K562 (cell line): Measurements from ENCODE around the gene CHTOP. TPM values are rescaled to one million over a fixed set of nuclear protein-coding genes. Genes with fewer than 3 reads are reported as not detected.

Experiments used
- BCLAF1 ChIP-seq, 2 experiments: fragments of 450-650 bp in 1 of 2; IDR thresholded peaks; 2 replicates each; pipeline ENCODE4 v1.6.1; 2011 to 2017; ENCODE audit warnings: low read depth in 2 of 2, antibody characterized with exemption in 1 of 2, borderline replicate concordance in 1 of 2, low read length in 1 of 2, mild to moderate bottlenecking in 1 of 2, mixed read lengths in 1 of 2; ENCODE audit not compliant: control insufficient read depth in 1 of 2
- EP400 ChIP-seq: fragments of 450-650 bp; IDR thresholded peaks from 2 replicates; pipeline ENCODE4 v1.6.1; 2017; ENCODE audit warnings: antibody characterized with exemption, mild to moderate bottlenecking, moderate library complexity
- GATAD2B ChIP-seq: fragments of 450-650 bp; IDR thresholded peaks from 2 replicates; pipeline ENCODE4 v1.6.1; 2017; ENCODE audit warnings: mild to moderate bottlenecking, borderline replicate concordance
- MGA ChIP-seq: fragments of 450-650 bp; IDR thresholded peaks from 2 replicates; pipeline ENCODE4 v1.6.1; 2016; ENCODE audit warnings: mild to moderate bottlenecking, moderate library complexity
- NR2C2 ChIP-seq, 2 experiments: fragments of 200-800 bp in 1 of 2; sonication (Bioruptor generic) in 1 of 2; sonication (generic) in 1 of 2; formaldehyde crosslinking in 1 of 2; IDR thresholded peaks; 2 replicates each; pipeline versions ENCODE4 v1.6.1 to v1.8.0; 2016 to 2022; ENCODE audit warnings: mild to moderate bottlenecking in 1 of 2, missing compliant biosample characterization in 1 of 2, missing genetic modification characterization in 1 of 2, missing genetic modification reagents in 1 of 2
- RBFOX2 ChIP-seq: fragments of 200-400 bp; formaldehyde crosslinking; IDR thresholded peaks from 2 replicates; pipeline ENCODE4 v1.6.1; 2017; ENCODE audit warnings: low read depth, mild to moderate bottlenecking, low read length, moderate library complexity
- SMARCC2 ChIP-seq: fragments of 450-650 bp; IDR thresholded peaks from 2 replicates; pipeline ENCODE4 v1.6.1; 2017; ENCODE audit warnings: antibody characterized with exemption, moderate library complexity, mild to moderate bottlenecking, low read depth
- ZFP30 ChIP-seq: fragments of 250-450 bp; sonication (Bioruptor Pico); IDR thresholded peaks from 2 replicates; pipeline ENCODE4 v1.8.0; 2022; ENCODE audit warnings: moderate library complexity, mild to moderate bottlenecking, inconsistent platforms, borderline replicate concordance
- polyA plus RNA-seq, 8 experiments: library from polyadenylated mRNA; depleted of rRNA in 4 of 8; stranded (reverse) in 5 of 8; unstranded in 3 of 8; fragments of >200 nt; fragmentation: Nextera tagmentation in 2 of 8; fragmentation: Illumina TruSeq in 1 of 8; extraction: Ambion mirVana in 2 of 8; extraction: Trizol in 1 of 8; gene quantifications; 2 replicates each; pipeline versions ENCODE4 v1.2.1 to v1.2.3, GENCODE V29; 2011 to 2014; ENCODE audit warnings: inconsistent platforms in 1 of 8, missing spikeins in 1 of 8
- total RNA-seq, 7 experiments: library from RNA; depleted of rRNA in 6 of 7; stranded (reverse); fragments of >200 nt in 6 of 7; fragmentation: Illumina TruSeq in 2 of 7; extraction: Trizol in 2 of 7; gene quantifications; 2 replicates each; pipeline versions ENCODE4 v1.2.1 to v1.2.3, GENCODE V29; 2011 to 2021; ENCODE audit warnings: low replicate concordance in 1 of 7

CHTOP gene
- total and polyA plus RNA-seq, 9 of the 15 experiments (the other 6 are each of a cell fraction or from before 2014, with no cell fraction given): 10.2 to 91.8 (median 60.8) TPM

- TF ChIP-seq MGA (peak; percentile 75), BCLAF1 (IDR thresholded peaks at IDR 0.05; ENCODE audit: borderline replicate concordance in 1 of 2, control insufficient read depth in 1 of 2, low read depth in 2 of 2, low read length in 1 of 2) (no peak), NR2C2 (CRISPR knock-in tag; IDR thresholded peaks at IDR 0.05) (no peak), NR2C2 (tag; IDR thresholded peaks at IDR 0.05) (peak; percentile 42; the same call in 1 of the 2 replicates), SMARCC2 (no peak), GATAD2B (no peak), EP400 (peak; percentile 26; the same call in 1 of the 2 replicates), RBFOX2 (0 out of 2 replicates have a peak, but pooled peaks have one; percentile 11), ZFP30 (CRISPR knock-in tag) (no peak)
Measured at GRCh38 chr1:153616144-153616916, 17.5 kb upstream of the CHTOP start, which contains the start of gene S100A14 (continued).
